ENCODE results near the gene IQSEC1. TPM values are rescaled to one million over a fixed set of nuclear protein-coding genes. Genes with fewer than 3 reads are reported as not detected.

Gene IQSEC1
- total RNA-seq, 1 donor from 2014 or later, result 41.7 TPM

DNA sequence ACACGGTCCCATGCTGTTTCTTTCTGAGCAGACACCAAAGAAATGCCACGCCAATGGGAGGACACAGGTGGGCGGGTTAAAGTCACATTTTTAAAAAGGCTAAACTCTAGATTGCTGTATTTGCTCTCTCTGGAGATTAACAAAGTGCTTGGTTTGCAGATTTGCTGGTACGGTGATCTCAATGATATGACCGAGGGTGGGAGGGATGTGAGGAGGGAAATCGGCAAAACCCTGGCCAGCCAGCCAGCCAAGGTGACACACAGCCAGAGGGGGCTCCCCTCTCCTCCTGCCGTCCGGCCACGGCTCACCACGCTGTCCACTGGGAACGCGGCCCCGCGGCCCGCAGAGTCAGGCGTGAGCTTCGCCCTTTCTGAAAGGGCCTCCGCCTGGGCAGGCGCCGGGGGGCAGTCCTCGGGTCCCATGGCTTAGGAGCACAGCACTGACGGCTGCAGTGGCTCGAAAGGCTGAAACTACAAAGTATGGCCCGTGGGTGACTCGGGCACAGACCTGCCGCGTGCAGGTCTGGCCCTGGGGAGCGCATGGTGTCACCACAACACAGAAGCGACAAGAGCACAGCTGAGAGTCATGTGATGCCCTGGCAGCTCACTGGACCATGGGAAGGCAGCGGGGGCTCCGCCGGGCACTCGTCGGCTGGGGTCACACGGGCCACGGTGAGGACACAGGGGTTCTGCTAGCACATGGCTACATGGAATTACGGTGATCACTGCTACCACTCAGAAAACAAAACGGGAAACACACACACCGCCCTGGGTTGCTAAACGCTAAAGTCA lies 174.1 kb downstream of the IQSEC1 start:
- Mint-ChIP-seq H3K4me3 (no peak overlapping the region), H3K36me3 (peaks cover 15% of the 10 kb centered on the region), H3K9me3 (no peaks in the 10 kb centered on the region), H3K27me3 (ENCODE audit: low read depth) (no peaks in the 10 kb centered on the region), H3K4me1 (peaks cover 17% of the 10 kb centered on the region), H3K27ac (no peak overlapping the region)
- no peak for DNase-seq (ENCODE audit: low spot score in 2 of 2, unreplicated experiment in 2 of 2)
- TF ChIP-seq, protein P1, sequence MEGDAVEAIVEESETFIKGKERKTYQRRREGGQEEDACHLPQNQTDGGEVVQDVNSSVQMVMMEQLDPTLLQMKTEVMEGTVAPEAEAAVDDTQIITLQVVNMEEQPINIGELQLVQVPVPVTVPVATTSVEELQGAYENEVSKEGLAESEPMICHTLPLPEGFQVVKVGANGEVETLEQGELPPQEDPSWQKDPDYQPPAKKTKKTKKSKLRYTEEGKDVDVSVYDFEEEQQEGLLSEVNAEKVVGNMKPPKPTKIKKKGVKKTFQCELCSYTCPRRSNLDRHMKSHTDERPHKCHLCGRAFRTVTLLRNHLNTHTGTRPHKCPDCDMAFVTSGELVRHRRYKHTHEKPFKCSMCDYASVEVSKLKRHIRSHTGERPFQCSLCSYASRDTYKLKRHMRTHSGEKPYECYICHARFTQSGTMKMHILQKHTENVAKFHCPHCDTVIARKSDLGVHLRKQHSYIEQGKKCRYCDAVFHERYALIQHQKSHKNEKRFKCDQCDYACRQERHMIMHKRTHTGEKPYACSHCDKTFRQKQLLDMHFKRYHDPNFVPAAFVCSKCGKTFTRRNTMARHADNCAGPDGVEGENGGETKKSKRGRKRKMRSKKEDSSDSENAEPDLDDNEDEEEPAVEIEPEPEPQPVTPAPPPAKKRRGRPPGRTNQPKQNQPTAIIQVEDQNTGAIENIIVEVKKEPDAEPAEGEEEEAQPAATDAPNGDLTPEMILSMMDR (IDR thresholded peaks at IDR 0.05; ENCODE audit: unreplicated experiment), result no peak

DNA sequence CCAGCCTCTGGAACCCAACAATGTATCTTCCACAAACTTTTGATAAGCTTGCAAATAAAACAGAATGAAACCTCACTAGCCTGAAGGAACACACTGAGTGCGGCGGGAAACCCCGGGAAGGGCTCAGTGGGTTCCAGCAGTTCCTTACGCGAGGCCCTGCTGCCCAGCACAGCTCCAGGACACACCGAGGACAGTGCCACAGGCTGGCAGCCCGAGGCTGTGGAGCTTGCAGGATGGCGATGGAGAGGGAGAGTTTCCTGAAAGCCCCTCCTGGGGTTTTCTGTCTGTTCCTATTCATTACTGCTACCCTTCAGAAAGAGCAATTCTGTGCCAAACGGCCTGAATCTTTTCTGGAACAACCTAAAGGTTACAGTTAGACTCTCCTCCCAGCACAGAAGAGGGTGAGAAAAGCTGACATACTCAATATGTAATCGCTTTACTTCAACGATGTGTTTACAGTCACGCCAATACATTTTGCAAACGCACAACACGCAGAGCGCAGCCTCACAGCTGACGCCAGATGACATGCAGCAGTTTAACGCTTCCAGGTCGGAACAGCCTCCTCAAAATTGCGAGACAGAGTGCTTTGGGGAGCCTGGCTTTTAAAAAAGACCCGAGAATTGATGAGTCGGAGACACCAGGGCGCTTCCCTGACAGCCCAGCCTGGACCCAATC lies 174.8 kb downstream of the IQSEC1 start:
- Mint-ChIP-seq H3K4me3 (no peak overlapping the region), H3K36me3 (peaks cover 15% of the 10 kb centered on the region), H3K4me1 (peaks cover 24% of the 10 kb centered on the region), H3K9me3 (no peaks in the 10 kb centered on the region), H3K27me3 (ENCODE audit: low read depth) (no peaks in the 10 kb centered on the region), H3K27ac (no peak overlapping the region)
- DNase-seq (ENCODE audit: low spot score in 2 of 2, unreplicated experiment in 2 of 2), result no peak
- TF ChIP-seq, protein P1 (IDR thresholded peaks at IDR 0.05; ENCODE audit: unreplicated experiment), result no peak

DNA sequence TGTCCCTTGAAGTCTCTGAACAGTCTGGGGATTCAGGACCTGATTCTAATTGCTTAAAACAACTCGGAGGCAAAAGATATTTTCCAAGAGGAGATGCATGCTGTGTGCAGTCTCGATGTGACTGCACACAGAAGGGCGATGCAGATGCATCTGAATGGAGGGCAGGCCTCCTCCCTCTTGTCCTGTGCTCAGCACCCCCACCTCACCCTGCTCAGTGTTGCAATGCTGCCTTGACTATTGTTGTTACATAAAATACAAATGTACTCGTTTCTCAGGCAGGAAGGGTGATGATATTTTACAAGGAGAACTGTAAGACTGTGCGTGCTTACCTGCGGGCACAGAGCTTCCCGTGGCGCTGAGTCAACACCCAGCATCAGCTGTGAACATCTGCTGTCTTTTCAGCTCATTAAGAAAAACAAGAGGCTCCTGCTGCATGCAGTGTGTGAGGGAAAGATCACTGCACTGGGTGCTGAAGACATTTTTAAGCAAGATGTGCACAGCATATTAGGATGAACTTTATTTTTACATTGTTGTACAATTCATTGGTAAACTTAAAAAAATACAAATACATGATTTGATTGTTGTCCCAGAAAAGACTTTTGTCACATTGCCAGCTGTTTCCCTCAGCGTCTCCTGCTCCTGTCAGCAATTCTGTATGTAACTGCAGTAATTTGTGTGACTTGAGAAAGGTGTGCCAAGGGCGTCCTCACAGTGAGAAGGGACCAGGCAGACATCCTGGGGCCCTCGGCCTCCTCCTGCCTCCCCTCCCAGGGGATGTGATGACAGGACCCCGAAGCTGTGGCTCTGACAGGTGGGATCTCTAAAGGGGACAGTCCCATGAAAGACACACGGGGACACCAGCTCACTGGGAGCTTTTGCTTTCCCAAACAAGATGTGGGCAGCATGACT lies 175.6 kb downstream of the IQSEC1 start:
- Mint-ChIP-seq H3K36me3 (peaks cover 15% of the 10 kb centered on the region), H3K9me3 (no peaks in the 10 kb centered on the region), H3K27ac (no peak overlapping the region), H3K4me1 (peaks cover 28% of the 10 kb centered on the region), H3K27me3 (ENCODE audit: low read depth) (no peaks in the 10 kb centered on the region), H3K4me3 (no peak overlapping the region)
- DNase-seq (ENCODE audit: low spot score in 2 of 2, unreplicated experiment in 2 of 2), result no peak
- TF ChIP-seq, protein P1 (IDR thresholded peaks at IDR 0.05; ENCODE audit: unreplicated experiment), result no peak

- Mint-ChIP-seq H3K36me3 (peaks cover 14% of the 10 kb centered on the region), H3K9me3 (no peaks in the 10 kb centered on the region), H3K27me3 (ENCODE audit: low read depth) (peaks cover 4% of the 10 kb centered on the region), H3K4me3 (no peak overlapping the region), H3K27ac (peak overlapping the region; percentile 75), H3K4me1 (peaks cover 30% of the 10 kb centered on the region)
- TF ChIP-seq, protein P1 (IDR thresholded peaks at IDR 0.05; ENCODE audit: unreplicated experiment), result peak; percentile 16
- DNase-seq (ENCODE audit: low spot score in 2 of 2, unreplicated experiment in 2 of 2), result no peak
These were observed 176.9 kb downstream of the IQSEC1 start for GRCh38 chr3:12896063-12896985.

Data from mesothelial cell of epicardium (in vitro differentiated cells).